DMS 273 treated with DMSO at 0.1 percent for 48 hours (cell line): Measurements from ENCODE around the gene RSPO1.

Experiments
- DNase-seq: peaks from one replicate; lab custom pipeline; 2025; lab: John Stamatoyannopoulos, UW

The RSPO1 gene

DNA sequence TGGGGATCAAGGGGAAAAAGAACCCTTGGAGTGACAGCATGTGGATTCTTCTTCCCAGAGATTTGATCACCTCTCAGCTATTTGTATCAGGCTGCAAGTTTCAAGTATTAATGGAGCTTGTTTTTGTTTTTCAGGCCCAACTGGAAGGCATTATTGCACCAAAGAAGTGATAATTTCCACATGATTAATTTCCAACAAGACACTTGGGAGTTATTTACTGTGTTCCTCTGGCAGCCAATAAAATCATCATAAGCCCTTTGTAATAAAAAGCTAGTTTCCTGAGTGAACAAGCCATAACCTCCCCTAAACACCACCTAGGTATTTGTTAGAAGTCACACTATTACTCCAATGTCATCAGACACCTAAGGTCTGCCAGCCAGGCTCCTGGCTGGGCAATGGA, 69.8 kb downstream of the RSPO1 start:
- DNase-seq: no peak

DNA sequence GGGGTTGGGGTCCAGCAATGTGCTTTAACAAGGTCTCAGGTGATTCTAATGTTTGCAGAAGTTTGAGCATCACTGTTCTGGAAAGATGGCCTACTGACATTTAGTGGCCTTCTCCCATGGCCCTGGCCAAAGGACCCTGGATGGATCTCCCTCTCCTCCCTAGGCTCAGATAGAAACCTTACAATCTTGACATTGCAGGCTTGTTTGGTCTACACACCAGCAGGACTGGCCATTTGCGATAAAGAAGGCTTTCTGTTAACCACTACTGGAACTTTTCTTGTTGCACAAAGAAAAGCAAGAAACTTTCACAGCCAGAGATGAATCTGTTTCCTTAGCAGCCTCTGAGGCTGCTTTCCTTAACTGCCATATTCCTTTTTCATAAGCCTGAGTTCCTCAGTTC, 71.7 kb downstream of the RSPO1 start:
- no peak for DNase-seq
